ENCODE measurements around the gene GSTM2.
A peak's percentile ranks its signal among the peaks of the same experiment; 100 is the strongest.
"Not testable (repeated sequence)": the region's sequence is repeated elsewhere in the genome, so short reads cannot be mapped to it uniquely, and the experiment has no call there.

GSTM2 gene

DNA sequence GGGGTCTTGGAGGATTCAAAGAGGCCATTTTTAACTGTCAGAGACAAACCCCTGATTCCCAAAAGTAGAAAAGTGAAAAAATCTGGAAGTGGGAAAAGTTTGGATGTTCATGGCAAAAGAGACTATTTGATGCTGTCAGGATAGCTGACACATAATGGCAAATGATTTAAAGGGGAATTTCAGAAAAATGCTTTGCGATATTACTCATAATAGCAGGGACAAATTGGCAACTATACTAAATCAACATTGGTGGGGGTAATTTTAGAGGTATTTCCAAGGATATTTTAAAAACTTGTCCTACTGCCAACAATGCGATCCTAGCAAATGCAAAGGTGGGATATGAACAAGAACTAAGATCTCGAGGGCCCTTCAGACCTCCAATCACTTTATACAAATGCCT is 17.2 kb upstream of the GSTM2 start:
- DNase-seq, result no peak

GRCh38 chr1:109652402-109652801 is 15.5 kb upstream of the GSTM2 start:
- no peak for DNase-seq

- DNase-seq, result no peak
Measured at GRCh38 chr1:109653306-109653705, 14.6 kb upstream of the GSTM2 start.

DNA sequence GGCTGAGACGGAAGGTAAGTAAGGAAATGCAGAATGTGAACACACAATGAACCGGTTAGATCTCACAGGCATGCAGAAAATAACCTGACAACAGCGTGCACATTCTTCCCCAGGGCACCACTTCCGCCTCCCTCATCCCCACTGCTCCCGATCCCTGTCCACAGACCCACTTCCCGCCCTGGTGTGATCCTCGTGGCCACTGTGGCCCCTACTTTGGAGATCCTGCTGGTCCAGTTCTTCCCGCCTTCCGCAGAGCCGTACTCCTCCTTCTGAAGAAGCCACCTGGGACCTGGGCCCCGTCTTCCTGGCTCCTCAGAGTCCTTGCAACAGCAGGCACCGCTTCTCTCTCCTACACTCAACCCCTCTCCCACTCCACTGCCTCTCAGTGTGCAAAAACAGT is 13.3 kb upstream of the GSTM2 start:
- DNase-seq, result no peak

GRCh38 chr1:109655615-109656519 is 12.0 kb upstream of the GSTM2 start, which contains the start of gene GSTM4:
Gene GSTM4 (plus strand): TSS chr1:109656099. CDS start chr1:109656390, 291 bp downstream.
- peak; percentile 89 for DNase-seq

GRCh38 chr1:109657395-109657794 is 10.5 kb upstream of the GSTM2 start:
- no peak for DNase-seq

DNA sequence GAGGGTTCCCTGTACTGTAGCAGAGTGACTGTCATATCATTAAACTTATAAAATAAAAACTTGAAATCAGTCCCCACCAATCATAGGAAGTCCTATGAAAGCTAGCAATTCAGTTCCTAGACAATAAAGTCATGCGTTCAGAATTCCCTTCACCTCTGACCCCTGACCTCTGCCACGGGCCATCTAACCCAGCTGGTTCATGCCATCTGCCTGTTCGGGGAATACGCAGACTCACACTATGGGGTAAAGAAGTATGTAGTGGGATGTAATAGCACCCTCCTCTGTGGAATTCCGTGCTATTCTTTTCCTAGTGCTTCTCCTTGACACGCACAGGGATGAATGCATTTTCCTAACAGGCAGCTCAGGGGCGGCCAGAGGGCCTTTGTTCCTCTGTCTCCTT is 9.9 kb upstream of the GSTM2 start:
- no peak for DNase-seq

- no peak for DNase-seq
Measured at GRCh38 chr1:109658533-109659042, 9.3 kb upstream of the GSTM2 start.

- DNase-seq, result no peak
Measured at GRCh38 chr1:109659145-109659544, 8.7 kb upstream of the GSTM2 start.

- no peak for DNase-seq
Measured at GRCh38 chr1:109659997-109660690, 7.7 kb upstream of the GSTM2 start.

DNA sequence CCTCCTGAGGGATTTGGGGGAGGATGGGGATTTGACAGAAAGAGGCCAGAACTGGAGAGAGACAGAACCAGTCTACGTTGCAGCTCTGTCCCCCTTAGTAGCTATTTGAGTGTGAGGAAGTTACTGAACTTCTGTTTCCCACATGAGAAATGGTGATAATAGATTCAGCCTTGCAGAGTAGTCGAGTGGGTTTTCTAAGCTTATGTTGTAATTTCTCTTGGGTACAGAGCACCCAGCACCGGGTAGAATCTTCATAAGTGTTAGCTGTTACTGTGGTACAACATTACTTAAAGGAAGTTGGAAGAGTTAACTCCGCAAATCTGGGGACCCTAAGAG is 7.2 kb upstream of the GSTM2 start:
- DNase-seq, result peak; percentile 17

GRCh38 chr1:109661391-109661790 is 6.5 kb upstream of the GSTM2 start:
- no peak for DNase-seq

GRCh38 chr1:109664671-109665070 is 3.2 kb upstream of the GSTM2 start:
- no peak for DNase-seq

DNA sequence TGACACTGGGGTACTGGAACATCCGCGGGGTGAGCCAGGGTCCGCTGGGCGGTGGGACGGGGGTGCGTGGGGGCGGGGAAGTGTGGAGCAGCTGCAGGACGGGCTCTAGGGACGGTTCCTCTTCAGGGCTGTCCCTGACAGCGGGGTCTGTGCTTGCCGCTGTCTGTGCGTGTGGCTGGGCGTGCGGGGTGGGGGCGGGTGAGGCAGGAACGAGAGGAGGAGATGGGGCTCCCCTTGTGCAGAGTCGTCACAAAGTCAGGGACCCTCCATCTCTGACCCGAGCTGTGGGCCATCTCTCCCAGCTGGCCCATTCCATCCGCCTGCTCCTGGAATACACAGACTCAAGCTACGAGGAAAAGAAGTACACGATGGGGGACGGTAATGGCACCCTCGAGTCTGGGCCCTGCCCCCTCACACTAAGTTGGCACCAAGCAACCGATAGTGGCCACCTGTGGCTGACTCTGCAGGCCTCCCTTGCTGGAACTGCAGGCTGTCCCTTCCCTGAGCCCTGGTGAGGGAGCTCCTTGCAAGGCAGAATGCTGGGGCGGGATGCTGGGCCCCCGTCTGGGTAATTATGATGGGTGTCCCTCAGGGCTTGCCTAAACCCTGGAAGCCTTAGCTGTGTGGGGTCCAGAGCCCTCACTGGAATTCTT is 392 bp downstream of the GSTM2 start:
- DNase-seq, result no peak

DNA sequence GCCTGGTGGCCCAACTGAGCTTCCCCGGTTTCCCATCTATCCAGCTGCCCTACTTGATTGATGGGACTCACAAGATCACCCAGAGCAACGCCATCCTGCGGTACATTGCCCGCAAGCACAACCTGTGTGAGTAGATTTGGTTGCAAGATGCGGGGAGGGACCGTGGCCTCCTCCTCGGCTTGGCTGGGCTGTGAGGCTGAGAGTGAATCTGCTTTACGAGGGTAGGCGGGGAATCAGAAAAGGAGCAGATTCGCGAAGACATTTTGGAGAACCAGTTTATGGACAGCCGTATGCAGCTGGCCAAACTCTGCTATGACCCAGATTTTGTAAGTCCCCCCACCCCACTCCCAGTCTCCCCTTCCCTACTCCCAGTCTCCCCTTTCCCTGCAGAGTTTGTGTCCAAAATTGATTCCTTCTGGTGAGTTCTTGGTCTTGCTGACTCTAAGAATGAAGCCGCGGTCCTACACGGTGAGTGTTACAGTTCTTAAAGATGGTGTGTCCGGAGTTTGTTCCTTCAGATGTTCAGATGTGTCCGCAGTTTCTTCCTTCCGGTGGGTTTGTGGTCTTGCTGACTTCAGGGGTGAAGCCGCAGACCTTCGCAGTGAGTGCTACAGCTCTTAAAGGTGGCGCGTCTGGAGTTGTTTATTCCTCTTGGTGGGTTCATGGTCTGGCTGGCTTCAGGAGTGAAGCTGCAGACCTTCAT is 1.5 kb downstream of the GSTM2 start:
- DNase-seq, result peak; percentile 48

GRCh38 chr1:109669949-109670302 is 2.1 kb downstream of the GSTM2 start:
- not testable (repeated sequence) for DNase-seq

- no peak for DNase-seq
Measured at GRCh38 chr1:109671067-109671466, 3.2 kb downstream of the GSTM2 start.

- not testable (repeated sequence) for DNase-seq
Measured at GRCh38 chr1:109673861-109674260, 6.0 kb downstream of the GSTM2 start.

- not testable (repeated sequence) for DNase-seq
Measured at GRCh38 chr1:109676683-109677381, 9.0 kb downstream of the GSTM2 start.

DNA sequence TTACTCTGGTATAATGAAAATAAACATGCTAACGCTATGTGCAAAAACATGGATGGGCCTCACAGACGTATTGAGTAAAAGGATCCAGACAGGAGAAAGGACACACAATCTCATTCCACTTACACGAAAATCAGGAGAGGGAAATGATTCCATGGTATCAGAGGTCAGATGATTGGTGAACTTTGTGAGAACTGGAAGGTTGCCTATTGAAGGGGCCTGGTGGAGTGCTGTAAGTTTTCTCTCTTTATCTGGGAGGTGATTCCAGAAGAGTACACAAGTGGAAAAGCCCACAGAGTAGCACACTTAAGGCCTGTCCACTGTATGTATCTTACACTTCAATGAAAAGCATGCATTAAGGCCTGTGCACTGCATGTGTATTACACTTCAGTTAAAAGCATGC is 9.6 kb downstream of the GSTM2 start:
- no peak for DNase-seq

DNA sequence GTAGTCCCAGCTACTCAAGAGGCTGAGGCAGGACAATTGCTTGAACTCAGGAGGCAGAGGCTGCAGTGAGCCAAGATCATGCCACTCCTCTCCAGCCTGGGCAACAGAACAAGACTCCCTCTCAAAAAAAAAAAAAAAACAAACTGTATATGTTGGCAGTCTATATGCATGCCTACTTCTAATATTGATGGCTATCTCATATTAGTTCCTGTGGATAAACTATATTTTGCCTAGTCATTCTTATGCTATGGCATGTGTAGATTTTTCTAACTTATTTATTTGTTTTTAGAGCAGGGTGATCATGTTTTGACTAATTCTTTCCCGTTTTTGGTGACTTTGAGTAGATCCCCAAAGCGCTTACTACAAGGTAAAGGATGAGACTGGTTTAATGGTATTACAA is 10.8 kb downstream of the GSTM2 start:
- not testable (repeated sequence) for DNase-seq

DNA sequence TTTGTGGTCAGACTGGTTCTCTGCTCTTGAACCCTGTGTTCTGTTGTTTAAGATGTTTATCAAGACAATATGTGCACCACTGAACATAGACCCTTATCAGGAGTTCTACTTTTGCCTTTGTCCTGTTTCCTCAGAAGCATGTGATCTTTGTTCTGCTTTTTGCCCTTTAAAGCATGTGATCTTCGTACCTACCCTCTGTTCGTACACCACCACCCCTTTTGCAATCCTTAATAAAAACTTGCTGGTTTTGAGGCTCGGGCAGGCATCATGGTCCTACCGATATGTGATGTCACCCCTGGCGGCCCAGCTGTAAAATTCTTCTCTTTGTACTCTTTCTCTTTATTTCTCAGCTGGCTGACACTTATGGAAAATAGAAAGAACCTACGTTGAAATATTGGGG is 16.9 kb downstream of the GSTM2 start:
- DNase-seq, result not testable (repeated sequence)
